Type B pancreatic cell (in vitro differentiated cells): ENCODE results near the gene ASB17. TPM values are rescaled to one million over a fixed set of nuclear protein-coding genes. Genes with fewer than 3 reads are reported as not detected.

Experiments used
- DNase-seq: peaks from one replicate; pipeline ENCODE4 v3.0.0; 2021; ENCODE audit warnings: mixed read lengths; ENCODE audit not compliant: unreplicated experiment; ENCODE audit errors: extremely low spot score
- H3K27ac Mint-ChIP-seq: 2 replicates; pipeline ENCODE4 v1.8.0; 2021; ENCODE audit warnings: mild to moderate bottlenecking, mixed read lengths
- H3K27me3 Mint-ChIP-seq: 2 replicates; pipeline ENCODE4 v1.8.0; 2021; ENCODE audit warnings: mixed read lengths
- H3K36me3 Mint-ChIP-seq: 2 replicates; pipeline ENCODE4 v1.8.0; 2021; ENCODE audit warnings: mixed read lengths
- H3K4me1 Mint-ChIP-seq: one replicate; pipeline ENCODE4 v1.8.0; 2021; ENCODE audit warnings: mixed read lengths; ENCODE audit not compliant: unreplicated experiment
- H3K4me3 Mint-ChIP-seq: 2 replicates; pipeline ENCODE4 v1.8.0; 2021; ENCODE audit warnings: mild to moderate bottlenecking, mixed read lengths
- H3K9me3 Mint-ChIP-seq: 2 replicates; pipeline ENCODE4 v1.8.0; 2021; ENCODE audit warnings: mixed read lengths
- CTCF ChIP-seq: fragments of 200-600 bp; sonication (generic); conservative IDR thresholded peaks from 2 replicates; pipeline ENCODE4 v1.5.0; 2021; ENCODE audit warnings: antibody characterized with exemption, mild to moderate bottlenecking
- long read RNA-seq: library from polyadenylated mRNA; unstranded; transcript quantifications from one replicate; pipeline ENCODE4 v2.0.0, GENCODE V29; 2020
- total RNA-seq: library from RNA; stranded (reverse); gene quantifications from 2 replicates; pipeline ENCODE4 v1.2.1, GENCODE V29; 2021; ENCODE audit warnings: low replicate concordance

The ASB17 gene, protein sequence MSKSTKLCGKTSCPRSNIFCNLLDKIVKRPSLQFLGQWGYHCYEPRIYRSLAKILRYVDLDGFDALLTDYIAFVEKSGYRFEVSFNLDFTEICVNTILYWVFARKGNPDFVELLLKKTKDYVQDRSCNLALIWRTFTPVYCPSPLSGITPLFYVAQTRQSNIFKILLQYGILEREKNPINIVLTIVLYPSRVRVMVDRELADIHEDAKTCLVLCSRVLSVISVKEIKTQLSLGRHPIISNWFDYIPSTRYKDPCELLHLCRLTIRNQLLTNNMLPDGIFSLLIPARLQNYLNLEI
- not detected in 2 replicates for total RNA-seq
- long read RNA-seq = 0 reads

DNA sequence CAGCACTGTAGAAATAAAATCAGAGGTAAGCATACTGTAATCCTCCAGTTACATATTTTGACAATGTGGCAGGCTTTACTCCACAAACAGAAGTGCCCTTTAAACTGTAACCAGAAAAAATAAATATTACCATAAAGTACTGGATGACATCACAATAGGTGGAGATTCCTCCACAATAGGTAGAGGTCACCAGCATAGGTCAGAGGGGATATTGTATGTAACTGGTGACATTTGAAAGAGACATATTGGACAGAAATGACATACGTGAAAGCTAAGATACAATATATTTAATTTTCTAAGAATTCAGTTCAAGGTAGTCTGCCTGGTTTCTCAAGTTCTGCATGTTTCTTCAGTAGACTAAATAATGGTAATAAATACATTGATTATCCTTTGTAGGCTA, at the start of gene ASB17:
TSS of gene ASB17 (minus strand) at position 101 of the 400 bp plus-strand sequence. CDS start 113 bp downstream, outside the sequence.
- no peak for TF ChIP-seq CTCF
- Mint-ChIP-seq H3K4me3 (no peak within 1 kb of the TSS), H3K4me1 (no peaks in the 10 kb centered on the region)

DNA sequence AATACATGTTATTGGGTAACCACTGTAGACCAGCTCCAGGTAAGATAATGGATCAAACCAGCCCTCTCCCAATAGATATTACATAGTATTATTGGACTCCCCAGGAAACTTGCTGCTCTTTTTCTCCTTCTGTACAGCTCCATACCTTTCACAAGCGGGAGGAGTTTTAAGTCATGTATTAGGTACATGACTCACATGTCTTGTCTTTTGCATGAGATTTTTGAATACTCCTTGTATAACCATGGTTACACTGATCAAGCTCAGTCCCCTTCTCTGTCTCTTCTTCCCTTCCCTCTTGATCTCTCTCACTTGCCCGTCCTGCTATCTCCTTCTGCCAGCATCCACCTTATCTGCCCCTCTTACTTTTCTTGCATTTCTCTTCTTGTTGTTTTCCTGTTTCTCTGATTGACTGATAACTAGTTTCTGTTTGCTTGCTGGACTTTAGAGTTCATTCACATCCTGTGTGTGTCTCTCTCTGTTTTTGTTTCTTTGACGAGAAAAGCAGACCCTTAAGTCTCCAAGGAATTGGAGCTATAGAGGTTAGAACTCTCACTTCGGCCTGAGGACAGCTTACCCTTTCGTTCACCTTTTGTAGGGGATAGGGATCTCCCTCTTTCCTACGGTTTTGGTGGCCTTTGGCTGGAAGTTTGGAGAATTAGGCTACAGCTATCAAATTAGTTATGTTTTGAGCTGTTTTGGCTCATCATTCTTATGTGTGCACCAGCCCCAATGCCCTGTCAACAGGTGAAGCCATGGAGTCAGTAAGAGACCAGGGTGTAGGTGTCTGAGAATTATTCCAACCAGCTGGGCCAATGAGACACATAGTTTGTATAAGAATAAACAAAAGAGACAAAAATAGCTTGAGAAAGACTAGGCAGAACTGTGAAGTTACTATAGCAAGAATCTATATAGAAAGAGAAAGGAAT, 49.0 kb upstream of the ASB17 start:
- H3K4me3 Mint-ChIP-seq = no peak overlapping the region
- no peak for DNase-seq
- TF ChIP-seq CTCF = no peak
- no peak overlapping the region for H3K27ac Mint-ChIP-seq
- H3K36me3 Mint-ChIP-seq = no peaks in the 10 kb centered on the region
- H3K27me3 Mint-ChIP-seq = no peaks in the 10 kb centered on the region
- H3K9me3 Mint-ChIP-seq = peaks cover 9% of the 10 kb centered on the region
- no peaks in the 10 kb centered on the region for H3K4me1 Mint-ChIP-seq

More for the DNA sequence above, at the start of gene ASB17:
- DNase-seq = no peak
- Mint-ChIP-seq H3K27ac (no peak within 1 kb of the TSS), H3K36me3 (no peaks in the 10 kb centered on the region), H3K9me3 (no peaks in the 10 kb centered on the region), H3K27me3 (no peaks in the 10 kb centered on the region)

DNA sequence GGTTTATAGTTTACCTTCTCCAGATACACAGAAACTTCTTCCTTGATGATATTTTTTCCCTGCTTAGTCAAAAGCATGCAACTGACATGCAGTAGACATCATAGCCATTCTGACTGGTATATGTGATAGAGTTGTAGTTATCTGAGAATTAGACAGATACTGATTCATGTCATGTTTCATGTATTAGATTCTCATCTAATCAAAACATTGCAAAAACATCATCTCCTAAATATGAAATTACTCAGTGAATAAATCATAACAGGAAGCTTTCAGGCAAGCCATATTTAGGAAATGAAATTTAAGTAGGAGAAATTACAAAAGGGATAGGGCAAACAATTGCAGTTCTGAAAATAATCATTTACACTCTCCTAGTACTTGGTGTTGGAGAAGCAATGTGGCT, 38.4 kb upstream of the ASB17 start:
- H3K27ac Mint-ChIP-seq = no peak overlapping the region
- H3K27me3 Mint-ChIP-seq = peaks cover 3% of the 10 kb centered on the region
- H3K36me3 Mint-ChIP-seq = no peaks in the 10 kb centered on the region
- H3K4me3 Mint-ChIP-seq = no peak overlapping the region
- H3K9me3 Mint-ChIP-seq = peaks cover 3% of the 10 kb centered on the region
- no peak for DNase-seq
- no peaks in the 10 kb centered on the region for H3K4me1 Mint-ChIP-seq
- TF ChIP-seq CTCF = no peak

DNA sequence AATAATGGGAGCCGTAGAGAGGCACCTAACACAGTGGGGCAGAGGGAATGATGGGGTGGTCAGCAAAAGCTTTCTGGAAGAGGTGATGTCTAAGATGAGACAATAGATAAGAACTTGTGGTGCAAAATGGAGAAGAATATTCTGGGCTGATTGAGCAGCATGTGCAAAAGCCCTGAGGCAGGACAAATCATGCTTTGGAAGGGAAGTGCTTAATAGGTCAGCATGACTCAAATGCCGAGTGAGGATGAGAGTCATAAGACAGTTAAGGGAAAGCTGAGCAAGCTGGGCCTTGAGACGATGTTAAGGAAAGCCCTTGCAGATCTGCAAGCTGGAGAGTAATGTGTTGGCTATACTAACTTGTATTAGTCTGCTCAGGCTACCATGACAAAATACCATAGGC, 37.3 kb upstream of the ASB17 start:
- DNase-seq = no peak
- Mint-ChIP-seq H3K9me3 (peaks cover 3% of the 10 kb centered on the region), H3K27ac (no peak overlapping the region), H3K4me3 (no peak overlapping the region), H3K4me1 (no peaks in the 10 kb centered on the region), H3K27me3 (peaks cover 3% of the 10 kb centered on the region), H3K36me3 (no peaks in the 10 kb centered on the region)
- TF ChIP-seq CTCF = no peak

DNA sequence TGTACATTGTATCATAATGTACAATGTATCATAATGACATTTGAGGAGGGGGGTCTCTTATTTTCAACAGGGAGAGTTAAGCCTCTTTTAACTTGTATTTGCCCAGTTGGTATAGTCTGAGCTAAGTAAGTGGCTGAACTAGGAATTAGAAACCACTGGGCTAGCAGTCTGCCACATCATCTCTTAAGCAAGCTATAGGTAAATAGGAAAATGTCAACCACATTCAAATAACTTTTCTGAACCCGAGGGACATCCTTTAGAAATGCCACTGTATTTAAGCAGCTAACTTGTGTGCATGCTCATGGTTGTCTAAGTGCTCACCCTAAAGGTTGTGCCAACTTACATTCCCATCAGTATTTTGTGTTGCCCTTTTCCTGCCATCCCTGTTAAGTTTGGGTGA, 35.5 kb upstream of the ASB17 start:
- no peak for TF ChIP-seq CTCF

More for the DNA sequence above, 35.5 kb upstream of the ASB17 start:
- DNase-seq = no peak
- Mint-ChIP-seq H3K4me3 (no peak overlapping the region), H3K4me1 (no peaks in the 10 kb centered on the region), H3K9me3 (no peaks in the 10 kb centered on the region), H3K27ac (no peak overlapping the region), H3K27me3 (peaks cover 3% of the 10 kb centered on the region), H3K36me3 (no peaks in the 10 kb centered on the region)
